GM13977 (cell line): ENCODE measurements around the gene GMDS.

Experiments used
- DNase-seq: peaks from one replicate; pipeline ENCODE4 v3.0.0; 2012; ENCODE audit warnings: low spot score
- in situ Hi-C: fragments of 300-500 bp; cut with MboI; formaldehyde crosslinking; loops from one replicate; pipeline ENCODE4 v1.12.0; 2022; ENCODE audit warnings: low sequenced_read_pairs, low pct_unique_long_range_greater_than_20kb, mixed read lengths, inconsistent platforms; ENCODE audit not compliant: unreplicated experiment
- TF ChIP-seq, protein P1 (sequence below): IDR thresholded peaks from 2 replicates; pipeline ENCODE4 v1.5.1; 2012; ENCODE audit warnings: mild to moderate bottlenecking, control low read depth; ENCODE audit not compliant: insufficient read depth; ENCODE audit errors: extremely low read depth, missing control alignments

GMDS gene

DNA sequence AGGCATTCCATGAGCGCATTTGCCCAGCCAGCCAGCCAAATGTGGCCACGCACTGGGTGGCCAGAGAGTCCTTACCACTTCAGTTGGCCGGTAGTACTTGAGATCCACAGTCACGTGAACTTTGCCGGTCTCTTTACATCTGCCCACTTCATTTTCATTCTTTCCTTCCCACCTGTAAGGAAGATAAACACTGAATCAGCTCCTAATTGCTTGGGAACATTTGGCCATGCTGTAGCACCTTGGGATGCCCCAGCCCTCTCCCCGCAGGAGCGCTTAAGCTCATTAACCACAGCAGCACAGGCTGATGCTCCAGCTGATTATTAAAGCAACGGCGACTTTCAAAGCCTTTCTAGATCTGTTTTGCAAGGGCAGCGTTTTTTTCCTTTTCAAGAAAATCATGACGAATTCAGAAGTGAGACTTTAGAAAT, 519.0 kb downstream of the GMDS start:
- no peak for DNase-seq
- TF ChIP-seq, protein P1, sequence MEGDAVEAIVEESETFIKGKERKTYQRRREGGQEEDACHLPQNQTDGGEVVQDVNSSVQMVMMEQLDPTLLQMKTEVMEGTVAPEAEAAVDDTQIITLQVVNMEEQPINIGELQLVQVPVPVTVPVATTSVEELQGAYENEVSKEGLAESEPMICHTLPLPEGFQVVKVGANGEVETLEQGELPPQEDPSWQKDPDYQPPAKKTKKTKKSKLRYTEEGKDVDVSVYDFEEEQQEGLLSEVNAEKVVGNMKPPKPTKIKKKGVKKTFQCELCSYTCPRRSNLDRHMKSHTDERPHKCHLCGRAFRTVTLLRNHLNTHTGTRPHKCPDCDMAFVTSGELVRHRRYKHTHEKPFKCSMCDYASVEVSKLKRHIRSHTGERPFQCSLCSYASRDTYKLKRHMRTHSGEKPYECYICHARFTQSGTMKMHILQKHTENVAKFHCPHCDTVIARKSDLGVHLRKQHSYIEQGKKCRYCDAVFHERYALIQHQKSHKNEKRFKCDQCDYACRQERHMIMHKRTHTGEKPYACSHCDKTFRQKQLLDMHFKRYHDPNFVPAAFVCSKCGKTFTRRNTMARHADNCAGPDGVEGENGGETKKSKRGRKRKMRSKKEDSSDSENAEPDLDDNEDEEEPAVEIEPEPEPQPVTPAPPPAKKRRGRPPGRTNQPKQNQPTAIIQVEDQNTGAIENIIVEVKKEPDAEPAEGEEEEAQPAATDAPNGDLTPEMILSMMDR = no peak
- in situ Hi-C loops = no loop called here

DNA sequence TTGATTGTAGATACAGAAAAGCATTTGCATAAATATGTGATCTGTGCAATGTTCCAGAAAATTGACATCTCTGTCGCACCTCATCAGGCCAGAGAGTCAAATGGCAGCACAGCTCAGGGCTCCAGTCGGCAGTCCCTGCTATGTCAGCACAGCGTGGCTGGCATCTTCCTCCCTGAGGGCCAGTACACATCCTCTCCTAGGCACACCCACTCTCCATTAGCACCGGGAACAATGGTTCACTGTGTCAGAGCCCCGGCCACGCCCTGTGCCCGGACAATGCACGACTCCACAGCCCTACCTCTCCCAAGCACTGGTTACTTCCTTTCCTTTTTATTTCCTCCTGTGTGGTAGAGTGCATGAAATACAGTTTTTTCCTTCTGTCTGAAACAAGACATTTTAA, 520.8 kb downstream of the GMDS start:
- TF ChIP-seq, protein P1 = no peak
- no peak for DNase-seq
- in situ Hi-C loops = no loop called here

DNA sequence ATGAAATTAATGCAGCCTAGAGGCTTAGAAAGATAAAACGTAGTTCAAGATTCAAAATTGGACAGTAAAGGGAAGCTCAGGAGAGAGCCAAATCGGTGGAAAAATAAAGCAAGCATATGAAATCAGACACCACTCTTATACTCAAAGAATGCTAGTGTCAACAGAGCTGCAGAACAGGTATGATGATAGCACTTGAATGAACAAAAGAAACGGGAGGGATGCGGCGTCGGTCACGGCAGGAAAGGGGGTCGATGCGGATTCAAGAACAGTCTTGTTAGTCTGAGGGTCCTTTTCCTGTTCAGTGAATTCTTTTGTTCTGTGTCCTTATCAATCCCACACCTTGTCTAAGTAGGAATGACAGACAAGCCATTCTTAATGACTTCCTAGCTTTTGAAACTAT, 521.3 kb downstream of the GMDS start:
- no peak for DNase-seq
- TF ChIP-seq, protein P1 = no peak
- in situ Hi-C loops = no loop called here

DNA sequence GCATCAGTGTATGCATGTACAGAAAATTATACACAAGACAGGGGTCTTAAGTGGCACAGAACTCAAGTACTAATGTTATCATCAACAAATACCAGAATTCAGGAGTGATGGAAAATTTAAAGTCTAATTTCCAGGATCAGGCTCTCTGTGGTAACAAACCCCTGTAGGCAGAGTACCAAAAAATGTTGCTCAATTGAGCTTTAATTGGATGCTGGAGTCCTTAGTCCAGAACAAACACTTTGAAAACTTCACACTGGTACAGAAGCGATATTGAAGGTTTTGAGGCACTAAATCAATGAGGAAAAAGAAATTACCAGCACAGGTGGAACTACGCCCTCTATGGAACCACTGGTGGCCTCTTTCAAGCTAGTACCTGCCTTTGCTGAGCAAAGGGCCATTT, 522.6 kb downstream of the GMDS start:
- TF ChIP-seq, protein P1 = no peak
- in situ Hi-C loops = no loop called here
- no peak for DNase-seq

DNA sequence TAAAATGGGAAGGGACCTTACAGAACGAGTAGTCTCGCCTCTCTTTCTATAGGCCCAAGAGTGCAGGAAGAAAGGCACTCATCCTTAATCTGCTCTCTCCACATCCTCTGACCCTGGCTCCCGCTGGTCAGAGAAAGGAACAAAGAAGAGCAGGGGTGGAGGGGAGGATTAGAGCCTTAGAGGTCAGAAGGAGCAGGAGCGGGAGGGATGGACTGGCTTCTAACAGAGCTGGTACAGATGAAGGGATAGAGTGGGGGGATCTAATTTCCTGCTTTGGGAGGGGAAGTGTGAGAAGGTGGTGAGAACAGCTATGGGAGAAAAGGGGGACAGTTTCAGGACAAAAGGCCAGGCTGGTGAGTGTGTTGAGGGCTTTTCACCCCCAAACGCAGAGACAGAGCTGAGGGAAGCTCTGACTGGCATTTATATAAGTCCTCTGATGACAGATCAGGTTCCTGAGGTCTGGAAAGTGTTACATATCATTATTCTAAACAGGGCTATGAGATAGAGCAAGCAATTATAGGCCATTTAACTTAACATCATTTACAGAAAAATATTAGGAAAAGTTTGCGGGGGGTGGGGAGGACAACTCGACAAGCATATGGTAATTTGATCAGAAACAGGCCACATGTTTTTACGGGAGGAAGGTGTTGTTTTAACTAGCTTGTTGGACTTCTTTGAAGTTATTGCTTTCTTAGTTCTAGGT, 524.6 kb downstream of the GMDS start:
- TF ChIP-seq, protein P1 = no peak
- no peak for DNase-seq
- in situ Hi-C loops = no loop called here

DNA sequence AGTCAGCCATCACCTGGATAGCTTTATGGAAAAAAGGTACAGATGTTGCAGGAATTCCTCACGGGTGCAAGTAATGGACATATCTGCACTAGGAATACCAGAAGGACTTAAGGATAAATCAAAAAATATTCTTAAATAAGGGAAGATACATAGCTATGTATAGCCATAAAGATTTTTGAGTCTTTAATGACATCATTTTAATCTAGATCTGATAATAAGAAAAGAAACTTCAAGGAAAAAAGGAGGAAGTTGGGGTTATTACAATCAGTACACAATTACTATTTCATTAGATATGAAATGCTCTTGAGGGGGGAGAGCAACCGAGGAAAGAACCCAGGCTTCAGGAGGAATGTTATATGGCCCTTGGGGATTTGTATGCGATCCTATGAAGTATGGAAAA, 525.5 kb downstream of the GMDS start:
- no peak for DNase-seq
- in situ Hi-C loops = no loop called here
- TF ChIP-seq, protein P1 = no peak

DNA sequence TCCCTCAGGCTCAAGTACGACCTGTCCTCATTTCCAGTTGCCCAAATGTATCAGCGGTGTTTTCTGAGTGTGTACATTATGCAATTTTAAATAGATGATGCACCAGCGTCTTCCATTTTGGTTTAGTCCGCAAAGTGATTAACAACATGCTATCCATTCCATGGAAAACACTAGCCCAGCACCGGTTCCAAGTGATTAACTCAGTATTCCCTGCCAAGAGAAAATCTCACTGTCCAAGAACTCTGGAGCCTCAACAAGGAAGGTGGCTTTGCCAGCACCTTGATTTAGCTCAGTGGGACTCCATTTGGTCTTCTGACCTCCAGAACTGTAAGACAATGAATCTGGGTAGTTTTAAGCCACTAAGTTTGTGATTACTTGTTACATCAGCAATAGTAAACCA, 528.5 kb downstream of the GMDS start:
- TF ChIP-seq, protein P1 = no peak
- no peak for DNase-seq
- in situ Hi-C loops = no loop called here
